T-helper 2 cell treated with Interferon-gamma antibody and Interleukin-4, amounts not matched to agents 100 ng/mL and 5 ng/mL, for 36 hours (primary cell): ENCODE data around the gene TACR2. TPM values are rescaled to one million over a fixed set of nuclear protein-coding genes. Genes with fewer than 3 reads are reported as not detected.

Source experiments
- total RNA-seq: library from RNA; stranded (reverse); gene quantifications from 2 replicates; pipeline ENCODE4 v1.2.3, GENCODE V29; 2022

The TACR2 gene
- total RNA-seq, 1 donor from 2014 or later, result not detected

Other genes with a start within 250 kb of the TACR2 start
- 42.2 and 43.8 TPM in 2 replicates for gene SUPV3L1, start 236.7 kb downstream of the TACR2 start, total RNA-seq
- gene HKDC1, start 196.6 kb downstream of the TACR2 start, total RNA-seq, result 1.3 and 2.9 TPM in 2 replicates
- 145 and 147 TPM in 2 replicates for gene HK1, start 138.4 kb downstream of the TACR2 start, total RNA-seq
- gene TSPAN15, start 34.5 kb upstream of the TACR2 start, total RNA-seq, result 1.0 TPM in 2 replicates
- not detected in 2 replicates for gene NEUROG3, start 156.5 kb upstream of the TACR2 start, total RNA-seq
- gene FAM241B, start 213.3 kb upstream of the TACR2 start, total RNA-seq, result 4.5 and 4.8 TPM in 2 replicates